ENCODE data around the gene KCNN2. TPM values are rescaled to one million over a fixed set of nuclear protein-coding genes. Genes with fewer than 3 reads are reported as not detected.

KCNN2 gene
- total and polyA plus RNA-seq, 2 of the 8 experiments (the other 6 are each of a cell fraction or from before 2014, with no cell fraction given), result 13.1 to 18.6 TPM

DNA sequence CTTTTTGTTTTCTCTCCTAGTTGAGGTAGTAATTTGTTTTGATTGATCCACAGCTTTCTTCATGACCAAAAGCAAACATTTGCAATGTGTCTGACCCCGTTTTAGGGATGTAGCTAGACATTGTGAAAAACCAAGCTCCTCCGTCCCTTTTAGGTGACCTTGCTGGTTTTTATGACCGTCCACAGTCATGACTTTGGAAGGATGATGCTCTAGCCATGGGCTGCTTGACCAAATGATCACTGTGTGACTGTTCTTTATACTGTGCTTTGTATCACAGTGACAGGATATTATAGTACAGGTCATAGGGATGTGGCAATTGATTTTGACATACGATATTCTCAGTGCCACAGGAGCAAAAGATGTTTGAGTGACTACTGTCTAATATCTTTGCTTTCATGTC lies 54.4 kb downstream of the KCNN2 start (continued):
- TF ChIP-seq, protein P1, sequence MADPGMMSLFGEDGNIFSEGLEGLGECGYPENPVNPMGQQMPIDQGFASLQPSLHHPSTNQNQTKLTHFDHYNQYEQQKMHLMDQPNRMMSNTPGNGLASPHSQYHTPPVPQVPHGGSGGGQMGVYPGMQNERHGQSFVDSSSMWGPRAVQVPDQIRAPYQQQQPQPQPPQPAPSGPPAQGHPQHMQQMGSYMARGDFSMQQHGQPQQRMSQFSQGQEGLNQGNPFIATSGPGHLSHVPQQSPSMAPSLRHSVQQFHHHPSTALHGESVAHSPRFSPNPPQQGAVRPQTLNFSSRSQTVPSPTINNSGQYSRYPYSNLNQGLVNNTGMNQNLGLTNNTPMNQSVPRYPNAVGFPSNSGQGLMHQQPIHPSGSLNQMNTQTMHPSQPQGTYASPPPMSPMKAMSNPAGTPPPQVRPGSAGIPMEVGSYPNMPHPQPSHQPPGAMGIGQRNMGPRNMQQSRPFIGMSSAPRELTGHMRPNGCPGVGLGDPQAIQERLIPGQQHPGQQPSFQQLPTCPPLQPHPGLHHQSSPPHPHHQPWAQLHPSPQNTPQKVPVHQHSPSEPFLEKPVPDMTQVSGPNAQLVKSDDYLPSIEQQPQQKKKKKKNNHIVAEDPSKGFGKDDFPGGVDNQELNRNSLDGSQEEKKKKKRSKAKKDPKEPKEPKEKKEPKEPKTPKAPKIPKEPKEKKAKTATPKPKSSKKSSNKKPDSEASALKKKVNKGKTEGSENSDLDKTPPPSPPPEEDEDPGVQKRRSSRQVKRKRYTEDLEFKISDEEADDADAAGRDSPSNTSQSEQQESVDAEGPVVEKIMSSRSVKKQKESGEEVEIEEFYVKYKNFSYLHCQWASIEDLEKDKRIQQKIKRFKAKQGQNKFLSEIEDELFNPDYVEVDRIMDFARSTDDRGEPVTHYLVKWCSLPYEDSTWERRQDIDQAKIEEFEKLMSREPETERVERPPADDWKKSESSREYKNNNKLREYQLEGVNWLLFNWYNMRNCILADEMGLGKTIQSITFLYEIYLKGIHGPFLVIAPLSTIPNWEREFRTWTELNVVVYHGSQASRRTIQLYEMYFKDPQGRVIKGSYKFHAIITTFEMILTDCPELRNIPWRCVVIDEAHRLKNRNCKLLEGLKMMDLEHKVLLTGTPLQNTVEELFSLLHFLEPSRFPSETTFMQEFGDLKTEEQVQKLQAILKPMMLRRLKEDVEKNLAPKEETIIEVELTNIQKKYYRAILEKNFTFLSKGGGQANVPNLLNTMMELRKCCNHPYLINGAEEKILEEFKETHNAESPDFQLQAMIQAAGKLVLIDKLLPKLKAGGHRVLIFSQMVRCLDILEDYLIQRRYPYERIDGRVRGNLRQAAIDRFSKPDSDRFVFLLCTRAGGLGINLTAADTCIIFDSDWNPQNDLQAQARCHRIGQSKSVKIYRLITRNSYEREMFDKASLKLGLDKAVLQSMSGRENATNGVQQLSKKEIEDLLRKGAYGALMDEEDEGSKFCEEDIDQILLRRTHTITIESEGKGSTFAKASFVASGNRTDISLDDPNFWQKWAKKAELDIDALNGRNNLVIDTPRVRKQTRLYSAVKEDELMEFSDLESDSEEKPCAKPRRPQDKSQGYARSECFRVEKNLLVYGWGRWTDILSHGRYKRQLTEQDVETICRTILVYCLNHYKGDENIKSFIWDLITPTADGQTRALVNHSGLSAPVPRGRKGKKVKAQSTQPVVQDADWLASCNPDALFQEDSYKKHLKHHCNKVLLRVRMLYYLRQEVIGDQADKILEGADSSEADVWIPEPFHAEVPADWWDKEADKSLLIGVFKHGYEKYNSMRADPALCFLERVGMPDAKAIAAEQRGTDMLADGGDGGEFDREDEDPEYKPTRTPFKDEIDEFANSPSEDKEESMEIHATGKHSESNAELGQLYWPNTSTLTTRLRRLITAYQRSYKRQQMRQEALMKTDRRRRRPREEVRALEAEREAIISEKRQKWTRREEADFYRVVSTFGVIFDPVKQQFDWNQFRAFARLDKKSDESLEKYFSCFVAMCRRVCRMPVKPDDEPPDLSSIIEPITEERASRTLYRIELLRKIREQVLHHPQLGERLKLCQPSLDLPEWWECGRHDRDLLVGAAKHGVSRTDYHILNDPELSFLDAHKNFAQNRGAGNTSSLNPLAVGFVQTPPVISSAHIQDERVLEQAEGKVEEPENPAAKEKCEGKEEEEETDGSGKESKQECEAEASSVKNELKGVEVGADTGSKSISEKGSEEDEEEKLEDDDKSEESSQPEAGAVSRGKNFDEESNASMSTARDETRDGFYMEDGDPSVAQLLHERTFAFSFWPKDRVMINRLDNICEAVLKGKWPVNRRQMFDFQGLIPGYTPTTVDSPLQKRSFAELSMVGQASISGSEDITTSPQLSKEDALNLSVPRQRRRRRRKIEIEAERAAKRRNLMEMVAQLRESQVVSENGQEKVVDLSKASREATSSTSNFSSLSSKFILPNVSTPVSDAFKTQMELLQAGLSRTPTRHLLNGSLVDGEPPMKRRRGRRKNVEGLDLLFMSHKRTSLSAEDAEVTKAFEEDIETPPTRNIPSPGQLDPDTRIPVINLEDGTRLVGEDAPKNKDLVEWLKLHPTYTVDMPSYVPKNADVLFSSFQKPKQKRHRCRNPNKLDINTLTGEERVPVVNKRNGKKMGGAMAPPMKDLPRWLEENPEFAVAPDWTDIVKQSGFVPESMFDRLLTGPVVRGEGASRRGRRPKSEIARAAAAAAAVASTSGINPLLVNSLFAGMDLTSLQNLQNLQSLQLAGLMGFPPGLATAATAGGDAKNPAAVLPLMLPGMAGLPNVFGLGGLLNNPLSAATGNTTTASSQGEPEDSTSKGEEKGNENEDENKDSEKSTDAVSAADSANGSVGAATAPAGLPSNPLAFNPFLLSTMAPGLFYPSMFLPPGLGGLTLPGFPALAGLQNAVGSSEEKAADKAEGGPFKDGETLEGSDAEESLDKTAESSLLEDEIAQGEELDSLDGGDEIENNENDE (IDR thresholded peaks at IDR 0.05; ENCODE audit: insufficient replicate concordance, low read length), result no peak
- TF ChIP-seq CHD2 (IDR thresholded peaks at IDR 0.05; ENCODE audit: low read length) (no peak), GTF2F1 (IDR thresholded peaks at IDR 0.05; ENCODE audit: borderline replicate concordance, low read depth, low read length) (no peak), RNF2 (IDR thresholded peaks at IDR 0.05; ENCODE audit: borderline replicate concordance, low read depth, low read length, missing control alignments, poor library complexity, severe bottlenecking) (no peak), SIRT6 (IDR thresholded peaks at IDR 0.05; ENCODE audit: low read length) (no peak), SIN3A (conservative IDR thresholded peaks at IDR 0.05 in 1 of 2, IDR thresholded peaks at IDR 0.05 in 1 of 2; ENCODE audit: low read depth in 1 of 2, low read length in 2 of 2) (no peak), ATF3 (IDR thresholded peaks at IDR 0.05; ENCODE audit: insufficient read depth, low read depth, low read length) (no peak), ASH2L (IDR thresholded peaks at IDR 0.05; ENCODE audit: low read length) (no peak), POLR2AphosphoS5 (IDR thresholded peaks at IDR 0.05; ENCODE audit: low read depth, low read length) (no peak)
- TF ChIP-seq, protein P2, sequence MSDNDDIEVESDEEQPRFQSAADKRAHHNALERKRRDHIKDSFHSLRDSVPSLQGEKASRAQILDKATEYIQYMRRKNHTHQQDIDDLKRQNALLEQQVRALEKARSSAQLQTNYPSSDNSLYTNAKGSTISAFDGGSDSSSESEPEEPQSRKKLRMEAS (IDR thresholded peaks at IDR 0.05), result no peak
